Prostate gland (tissue), 2 donors: ENCODE data around the gene SUPT3H. TPM values are rescaled to one million over a fixed set of nuclear protein-coding genes. Genes with fewer than 3 reads are reported as not detected.

ENCODE experiments used
- DNase-seq: peaks from one replicate; pipeline ENCODE4 v3.0.0-alpha.2; 2019; ENCODE audit warnings: low spot score
- H3K27ac ChIP-seq, 2 donors: fragments of 200-600 bp; sonication (generic); 2 replicates each; pipeline ENCODE4 v1.5.1; 2017 to 2019
- H3K27me3 ChIP-seq: fragments of 200-600 bp; sonication (generic); replicated peaks from 2 replicates; pipeline ENCODE4 v1.5.1; 2019; ENCODE audit not compliant: insufficient read depth
- H3K36me3 ChIP-seq, 2 donors: fragments of 200-600 bp; sonication (generic); 1 replicate in 1 of 2; 2 replicates in 1 of 2; pipeline versions ENCODE4 v1.5.1 to v1.8.1; 2017 to 2019
- H3K4me1 ChIP-seq: fragments of 200-600 bp; sonication (generic); replicated peaks from 2 replicates; pipeline ENCODE4 v1.5.1; 2019
- H3K4me3 ChIP-seq, 2 donors: fragments of 200-600 bp; sonication (generic); 2 replicates each; pipeline ENCODE4 v1.5.1; 2017 to 2019
- H3K9me3 ChIP-seq: fragments of 200-600 bp; sonication (generic); 2 replicates; pipeline ENCODE4 v1.5.1; 2017
- POLR2A ChIP-seq: fragments of 450-650 bp; IDR thresholded peaks from one replicate; pipeline ENCODE4 v1.6.1; 2016; ENCODE audit warnings: antibody characterized with exemption, mild to moderate bottlenecking
- POLR2AphosphoS5 ChIP-seq: sonication (generic); formaldehyde crosslinking; IDR thresholded peaks from one replicate; pipeline ENCODE4 v1.6.1; 2017; ENCODE audit warnings: antibody characterized with exemption
- WGBS: methylation state at CpG from one replicate; pipeline ENCODE4 v1.1.5; 2018; 5-methylcytosine and 5-hydroxymethylcytosine counted together
- intact Hi-C: fragments of 100-400 bp; cut with DNase I; formaldehyde crosslinking; loops from one replicate; pipeline ENCODE4 v1.14.2; 2022
- total RNA-seq, 2 donors: library from RNA; depleted of rRNA; stranded (reverse); fragments of >200 nt; gene quantifications; one replicate each; pipeline ENCODE4 v1.1.0, GENCODE V29; 2016
- TF ChIP-seq, protein P1 (sequence below), 4 experiments: fragments of 200-600 bp in 2 of 4; fragments of 450-650 bp in 2 of 4; sonication (generic) in 2 of 4; IDR thresholded peaks; 1 replicate in 3 of 4; 2 replicates in 1 of 4; pipeline ENCODE4 v1.5.1; 2016 to 2019; ENCODE audit warnings: antibody characterized with exemption in 4 of 4, mild to moderate bottlenecking in 2 of 4, moderate library complexity in 2 of 4

Gene SUPT3H
- total RNA-seq, 2 donors from 2014 or later, result 4.6 to 13.1 TPM

- TF ChIP-seq POLR2AphosphoS5 (no peak), POLR2A (no peak)
- TF ChIP-seq, protein P1, sequence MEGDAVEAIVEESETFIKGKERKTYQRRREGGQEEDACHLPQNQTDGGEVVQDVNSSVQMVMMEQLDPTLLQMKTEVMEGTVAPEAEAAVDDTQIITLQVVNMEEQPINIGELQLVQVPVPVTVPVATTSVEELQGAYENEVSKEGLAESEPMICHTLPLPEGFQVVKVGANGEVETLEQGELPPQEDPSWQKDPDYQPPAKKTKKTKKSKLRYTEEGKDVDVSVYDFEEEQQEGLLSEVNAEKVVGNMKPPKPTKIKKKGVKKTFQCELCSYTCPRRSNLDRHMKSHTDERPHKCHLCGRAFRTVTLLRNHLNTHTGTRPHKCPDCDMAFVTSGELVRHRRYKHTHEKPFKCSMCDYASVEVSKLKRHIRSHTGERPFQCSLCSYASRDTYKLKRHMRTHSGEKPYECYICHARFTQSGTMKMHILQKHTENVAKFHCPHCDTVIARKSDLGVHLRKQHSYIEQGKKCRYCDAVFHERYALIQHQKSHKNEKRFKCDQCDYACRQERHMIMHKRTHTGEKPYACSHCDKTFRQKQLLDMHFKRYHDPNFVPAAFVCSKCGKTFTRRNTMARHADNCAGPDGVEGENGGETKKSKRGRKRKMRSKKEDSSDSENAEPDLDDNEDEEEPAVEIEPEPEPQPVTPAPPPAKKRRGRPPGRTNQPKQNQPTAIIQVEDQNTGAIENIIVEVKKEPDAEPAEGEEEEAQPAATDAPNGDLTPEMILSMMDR (IDR thresholded peaks at IDR 0.05), result no peak
- intact Hi-C loops, result no loop called here
- Histone ChIP-seq H3K4me1 (no peaks in the 10 kb centered on the region), H3K27me3 (no peaks in the 10 kb centered on the region), H3K4me3 (no peak overlapping the region), H3K9me3 (no peaks in the 10 kb centered on the region), H3K36me3 (no peaks in the 10 kb centered on the region), H3K27ac (no peak overlapping the region)
- 45% methylated on average over 1 of the region's 1 CpG for WGBS
- no peak for DNase-seq
These were observed 123.5 kb downstream of the SUPT3H start for GRCh38 chr6:45254253-45254652.

GRCh38 chr6:45253453-45253852 is 124.3 kb downstream of the SUPT3H start:
- TF ChIP-seq POLR2AphosphoS5, result no peak
- no peak for TF ChIP-seq POLR2A
- TF ChIP-seq, protein P1 (IDR thresholded peaks at IDR 0.05), result no peak
- Histone ChIP-seq H3K4me3 (no peak overlapping the region), H3K27me3 (no peaks in the 10 kb centered on the region), H3K9me3 (no peaks in the 10 kb centered on the region), H3K4me1 (no peaks in the 10 kb centered on the region), H3K36me3 (no peaks in the 10 kb centered on the region), H3K27ac (no peak overlapping the region)
- 87% methylated on average over 6 of the region's 6 CpGs for WGBS
- no peak for DNase-seq
- intact Hi-C loops, result no loop called here

DNA sequence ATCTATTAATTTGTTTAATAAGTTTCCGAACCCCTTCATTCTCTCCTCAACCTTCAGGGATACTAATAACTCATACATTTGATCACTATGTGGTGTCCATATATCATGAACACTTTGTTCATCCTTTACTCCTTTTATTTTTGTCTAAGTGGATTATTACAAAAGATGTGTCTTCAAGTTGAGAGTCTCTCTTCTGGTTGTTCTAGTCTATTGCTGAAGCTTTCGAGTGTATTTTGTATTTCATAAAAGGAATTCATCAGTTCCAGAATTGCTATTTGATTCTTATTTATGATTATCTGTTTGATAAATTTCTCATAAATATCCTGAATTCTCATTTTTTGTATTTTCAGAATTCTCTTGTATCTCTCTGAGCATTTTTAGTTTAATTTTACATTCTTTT is 146.1 kb downstream of the SUPT3H start:
- H3K27ac ChIP-seq, result no peak overlapping the region
- DNase-seq, result no peak
- no peak overlapping the region for H3K4me3 ChIP-seq
- no peaks in the 10 kb centered on the region for H3K27me3 ChIP-seq
- TF ChIP-seq, protein P1 (IDR thresholded peaks at IDR 0.05), result no peak
- TF ChIP-seq POLR2AphosphoS5 (no peak), POLR2A (no peak)
- WGBS, result 96% methylated on average over 2 of the region's 2 CpGs
- no peaks in the 10 kb centered on the region for H3K4me1 ChIP-seq
- H3K36me3 ChIP-seq, result no peaks in the 10 kb centered on the region
- H3K9me3 ChIP-seq, result no peaks in the 10 kb centered on the region
- intact Hi-C loops, result no loop called here

GRCh38 chr6:45229416-45229815 is 148.3 kb downstream of the SUPT3H start:
- TF ChIP-seq, protein P1 (IDR thresholded peaks at IDR 0.05), result no peak
- TF ChIP-seq POLR2AphosphoS5 (no peak), POLR2A (no peak)
- 96% methylated on average over 1 of the region's 1 CpG for WGBS
- no peaks in the 10 kb centered on the region for H3K36me3 ChIP-seq

DNA sequence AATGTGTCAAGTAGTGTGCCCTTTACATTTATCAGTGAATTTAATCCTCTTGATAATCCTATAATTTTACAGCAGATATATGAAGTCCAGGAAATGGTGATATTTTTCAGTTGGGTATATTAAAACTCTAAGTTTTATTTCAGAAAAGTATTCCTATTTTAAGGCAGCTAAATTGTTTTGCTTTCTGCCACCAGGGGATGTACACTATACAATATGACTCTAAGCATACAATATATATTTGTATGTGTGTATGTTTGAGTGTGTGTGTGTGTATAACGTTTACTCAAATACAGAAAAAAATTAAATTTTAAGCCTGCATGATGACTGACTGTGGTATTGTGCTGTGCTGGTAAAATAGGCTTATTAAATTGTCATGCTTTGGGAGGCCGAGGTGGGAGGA is 151.7 kb downstream of the SUPT3H start:
- intact Hi-C loops, result no loop called here

More at GRCh38 chr6:45229416-45229815, 148.3 kb downstream of the SUPT3H start:
- Histone ChIP-seq H3K4me3 (no peak overlapping the region), H3K4me1 (no peaks in the 10 kb centered on the region), H3K27me3 (no peaks in the 10 kb centered on the region), H3K27ac (no peak overlapping the region), H3K9me3 (no peaks in the 10 kb centered on the region)
- intact Hi-C loops, result no loop called here
- no peak for DNase-seq

More for the DNA sequence above, 151.7 kb downstream of the SUPT3H start:
- WGBS, result 89% methylated on average over 2 of the region's 2 CpGs
- no peak overlapping the region for H3K27ac ChIP-seq
- TF ChIP-seq, protein P1 (IDR thresholded peaks at IDR 0.05), result no peak
- no peak for TF ChIP-seq POLR2A
- no peak for TF ChIP-seq POLR2AphosphoS5
- H3K4me1 ChIP-seq, result no peaks in the 10 kb centered on the region
- no peak for DNase-seq
- no peaks in the 10 kb centered on the region for H3K9me3 ChIP-seq
- no peaks in the 10 kb centered on the region for H3K27me3 ChIP-seq
- no peak overlapping the region for H3K4me3 ChIP-seq
- H3K36me3 ChIP-seq, result no peaks in the 10 kb centered on the region
